CD4-positive, alpha-beta T cell treated with Interleukin-21 for 1 hour (primary cell): Measurements from ENCODE around the gene DCBLD2.

Experiments
- DNase-seq: peaks from one replicate; pipeline ENCODE4 v3.0.0-alpha.2; 2020

DCBLD2 gene

DNA sequence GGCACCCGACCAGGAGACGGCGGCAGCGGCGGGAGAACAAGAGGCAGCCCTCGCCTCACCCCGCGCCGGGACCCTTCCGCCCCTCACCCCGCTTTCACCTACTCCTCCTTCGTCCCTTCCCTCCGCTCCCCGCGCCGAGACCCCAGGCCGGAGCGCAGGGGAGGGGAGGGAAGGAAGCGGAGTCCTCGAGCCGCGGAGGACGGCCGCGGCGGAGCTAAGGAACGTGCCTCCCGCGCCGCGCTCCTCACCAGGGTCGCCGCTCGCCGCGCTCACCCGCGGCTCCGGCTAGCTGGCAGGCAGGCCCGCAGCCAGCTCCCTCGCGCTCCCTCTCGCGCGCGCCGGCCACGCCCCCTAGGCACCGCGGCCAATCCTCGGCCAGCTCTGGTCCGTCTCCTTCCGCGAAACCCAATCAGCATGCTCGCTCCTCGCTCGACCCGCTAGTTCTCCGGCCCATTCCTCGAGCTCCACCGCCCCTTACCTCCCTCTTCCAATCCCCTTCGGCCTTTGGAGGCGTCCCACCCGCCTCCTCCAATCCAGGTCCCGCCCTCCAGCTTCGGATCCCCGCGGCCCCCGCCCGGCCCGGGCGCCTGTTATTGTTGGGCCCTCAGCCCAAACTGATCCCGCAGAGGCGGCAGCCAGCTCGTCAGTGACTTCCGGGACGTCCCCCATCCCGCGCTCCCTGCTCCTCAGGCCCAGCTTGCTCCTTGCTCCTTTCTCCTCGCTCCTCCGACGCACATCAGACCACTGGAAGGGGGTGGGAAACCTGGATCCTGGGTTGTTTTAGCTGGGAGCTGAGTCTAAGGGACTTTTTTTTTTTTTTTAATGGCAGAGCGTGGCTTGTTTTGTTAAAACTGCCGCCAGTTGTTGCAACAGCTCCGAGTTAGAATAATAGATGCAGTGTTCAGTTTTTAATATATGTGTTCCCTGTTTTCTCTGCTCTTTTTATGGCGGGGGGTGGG lies at the start of gene DCBLD2:
Gene DCBLD2, minus strand, starts transcription at position 304 of the 959 bp plus-strand sequence. CDS start 369 bp downstream, outside the sequence.
- DNase-seq = peak; percentile 90

- DNase-seq = no peak
These were observed 44.2 kb upstream of the DCBLD2 start for GRCh38 chr3:98945666-98946065.

GRCh38 chr3:98945101-98945524 lies 43.6 kb upstream of the DCBLD2 start:
- DNase-seq = no peak

- no peak for DNase-seq
These were observed 28.9 kb upstream of the DCBLD2 start for GRCh38 chr3:98930413-98930812.

DNA sequence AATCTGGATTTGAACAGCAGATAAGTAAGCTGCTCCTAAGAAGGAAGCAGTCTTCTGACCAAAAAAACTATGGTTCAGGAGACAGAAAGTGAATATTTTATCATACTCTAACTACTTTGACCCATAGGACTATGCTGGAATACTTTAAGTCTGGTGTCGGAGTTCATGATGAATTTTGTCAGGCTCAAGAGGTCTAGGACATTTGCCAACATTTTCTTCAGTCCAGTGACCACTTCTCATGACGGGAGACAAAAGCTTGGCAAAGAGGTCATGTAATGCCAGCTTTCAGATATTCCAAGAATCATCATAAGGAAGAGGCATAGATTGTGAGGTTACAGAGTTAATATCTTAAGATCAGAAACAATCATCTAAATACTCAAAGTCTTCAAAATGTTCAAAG lies 20.5 kb upstream of the DCBLD2 start:
- no peak for DNase-seq

DNA sequence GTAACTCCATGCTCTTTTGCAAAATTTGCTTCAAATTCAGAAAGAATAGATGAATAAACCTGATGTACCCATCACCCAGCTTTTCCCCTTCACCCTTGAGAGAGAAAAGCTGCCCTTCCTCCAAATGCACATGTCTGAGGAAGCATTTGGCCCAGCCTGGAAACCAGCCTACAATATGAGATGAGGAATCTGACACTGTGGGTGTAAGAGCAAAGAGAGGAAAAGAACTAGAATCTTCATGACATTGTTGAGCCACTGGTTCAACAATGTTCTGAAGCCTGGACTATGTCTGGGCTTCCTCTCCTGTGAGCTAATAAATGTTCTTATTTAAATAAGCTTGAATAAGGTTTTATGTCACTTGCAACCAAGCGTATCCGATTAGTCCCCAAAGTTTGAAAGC lies 18.7 kb upstream of the DCBLD2 start:
- no peak for DNase-seq

DNA sequence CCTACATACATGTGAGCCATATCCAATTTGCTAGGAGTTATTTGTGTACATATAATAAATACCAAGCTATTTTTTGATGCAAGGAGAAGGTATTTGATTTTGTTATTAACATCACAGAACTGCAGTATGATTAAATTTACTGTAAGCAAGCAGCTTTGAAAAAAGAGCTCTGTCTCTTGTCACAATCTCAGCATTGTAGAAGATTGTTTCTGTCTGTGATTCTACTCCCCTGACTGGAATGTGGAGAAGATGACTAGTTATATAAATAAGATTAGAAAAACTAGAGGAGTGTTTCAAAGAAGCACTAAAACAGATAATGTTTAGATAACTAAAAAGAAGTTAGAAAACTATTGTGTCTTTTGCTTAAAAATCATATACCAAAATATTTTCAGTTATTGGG lies 17.1 kb upstream of the DCBLD2 start:
- DNase-seq = no peak

DNA sequence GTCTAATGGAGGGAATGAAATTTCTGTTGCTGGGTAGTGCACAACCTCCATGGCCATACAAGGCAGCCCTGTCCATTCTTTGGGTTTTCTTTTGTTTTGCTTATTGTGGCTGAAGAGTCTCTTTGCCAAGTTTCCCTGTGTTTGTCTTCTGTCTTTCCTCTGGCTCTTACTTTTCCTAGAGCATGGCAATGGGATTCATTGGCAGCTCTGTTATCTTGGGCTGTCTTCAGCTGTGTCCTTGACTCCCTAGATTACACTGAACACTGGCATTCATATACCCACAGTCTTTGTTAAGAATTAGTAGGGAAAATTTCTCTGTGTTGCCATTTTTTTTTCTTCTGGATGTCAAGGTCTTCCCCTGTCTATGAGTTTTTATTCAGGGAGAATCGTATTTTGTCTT lies 16.1 kb upstream of the DCBLD2 start:
- no peak for DNase-seq

DNA sequence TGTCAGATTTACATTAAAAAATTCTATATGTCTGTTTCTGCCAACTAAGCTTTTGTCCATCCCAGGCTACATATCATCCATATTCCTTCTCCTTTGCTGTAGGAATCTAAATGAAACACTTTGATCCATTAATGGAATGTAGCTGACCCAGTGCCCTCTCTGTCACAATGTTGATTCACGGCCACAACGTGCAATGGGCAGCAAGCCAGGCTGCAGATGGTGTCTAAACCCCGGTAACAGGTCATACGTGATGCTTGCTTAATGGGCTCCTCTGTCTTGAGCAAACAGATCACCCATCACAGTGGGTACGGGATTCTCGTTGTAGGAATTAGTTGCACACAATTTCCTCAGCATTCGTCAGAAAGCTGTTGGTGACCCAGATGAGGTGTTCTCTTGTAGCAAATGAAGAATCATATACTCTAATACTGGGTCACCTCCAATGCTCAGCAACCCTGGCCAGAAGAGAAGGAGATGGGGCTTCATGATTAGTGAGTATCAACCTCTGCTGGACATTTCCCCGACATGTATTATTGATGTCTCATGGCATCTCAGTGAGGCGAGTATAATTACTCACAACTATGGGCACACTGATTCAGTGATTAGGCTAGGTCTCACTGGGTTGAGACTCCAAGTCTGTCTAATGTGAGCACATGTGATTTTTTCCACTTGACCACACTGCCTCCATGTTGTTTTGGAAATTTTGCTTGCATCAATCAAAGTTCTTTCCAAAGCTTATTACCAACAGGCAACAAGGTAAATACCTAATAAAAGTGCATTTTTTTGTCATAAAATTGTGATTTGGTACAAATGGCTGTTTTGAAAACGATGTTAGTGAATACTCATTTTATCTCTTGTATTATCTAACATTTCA lies 12.9 kb upstream of the DCBLD2 start:
- no peak for DNase-seq

DNA sequence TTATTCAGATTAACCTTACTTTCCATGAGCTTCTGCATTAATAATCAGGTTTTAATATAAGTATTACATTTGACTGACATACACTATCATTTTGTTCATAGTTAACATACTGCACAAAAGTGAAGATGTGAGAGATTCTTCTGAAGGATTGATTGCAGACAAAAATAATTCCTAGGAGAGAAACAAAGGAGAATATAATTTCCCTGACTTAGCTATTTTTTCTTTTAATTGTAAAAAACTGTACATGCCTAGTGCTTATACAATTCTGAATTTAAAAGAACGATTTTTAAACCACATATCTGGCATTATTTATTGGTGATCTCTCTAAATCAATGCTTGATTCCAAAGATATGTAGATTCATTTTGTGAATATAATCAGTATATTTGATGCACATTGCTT lies 11.0 kb upstream of the DCBLD2 start:
- no peak for DNase-seq

- DNase-seq = no peak
These were observed 4.7 kb upstream of the DCBLD2 start for GRCh38 chr3:98906230-98906629.

DNA sequence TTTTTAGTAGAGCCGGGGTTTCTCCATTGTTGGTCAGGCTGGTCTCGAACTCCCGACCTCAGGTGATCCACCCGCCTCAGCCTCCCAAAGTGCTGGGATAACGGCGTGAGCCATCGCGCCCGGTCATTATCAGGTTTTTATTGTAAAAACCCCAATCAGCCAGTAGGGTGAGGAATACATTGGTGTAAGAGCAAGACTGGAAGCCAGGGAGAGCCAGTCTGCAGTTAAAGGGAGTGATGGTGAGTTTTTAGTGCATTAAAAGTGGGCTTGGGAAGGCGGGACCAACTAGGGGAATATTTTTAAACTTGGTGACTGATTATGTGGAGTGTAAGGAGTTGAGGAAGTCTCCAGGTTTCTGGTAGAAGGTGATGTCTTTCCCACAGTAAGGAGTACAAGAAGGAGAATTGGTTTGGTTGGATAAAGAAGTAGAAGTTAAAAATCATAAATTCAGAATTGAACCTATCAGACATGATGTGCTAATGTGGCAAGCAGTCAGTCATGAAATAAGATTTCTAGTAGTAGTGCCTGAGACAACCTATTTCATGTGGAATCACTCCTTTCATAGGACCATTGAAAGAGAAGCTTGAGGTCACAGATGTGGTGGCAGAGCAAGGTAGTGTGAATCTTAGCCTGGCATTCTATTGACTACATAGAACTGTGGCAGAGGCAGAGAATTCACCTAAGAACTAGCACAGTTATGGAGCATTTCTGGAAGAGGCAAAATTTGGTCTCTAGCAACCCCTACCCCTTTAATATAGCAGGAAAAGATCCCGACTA lies 2.4 kb upstream of the DCBLD2 start:
- no peak for DNase-seq

GRCh38 chr3:98903099-98903498 lies 1.6 kb upstream of the DCBLD2 start:
- no peak for DNase-seq

DNA sequence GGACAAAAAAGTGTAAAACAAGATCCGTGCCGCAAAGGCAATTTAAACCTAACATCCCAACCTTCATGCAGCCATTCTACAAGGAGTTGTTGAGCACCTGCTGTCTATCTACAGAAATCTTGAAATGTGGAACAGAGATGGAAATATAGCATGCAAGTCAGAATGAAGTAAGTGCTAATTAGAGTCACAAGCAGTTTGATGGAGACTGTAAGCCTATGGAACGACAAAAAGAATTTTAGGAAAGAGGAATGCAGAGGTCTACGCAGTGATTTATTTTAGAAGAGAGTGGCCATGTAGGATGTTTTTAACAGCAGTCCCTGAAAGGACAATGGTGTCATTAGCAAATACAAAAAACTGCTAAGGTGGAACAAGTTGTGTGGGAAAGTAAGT lies 851 bp upstream of the DCBLD2 start:
- no peak for DNase-seq

GRCh38 chr3:98901119-98901391 lies 440 bp downstream of the DCBLD2 start:
- DNase-seq = no peak

GRCh38 chr3:98900265-98901118 lies 1.0 kb downstream of the DCBLD2 start:
- no peak for DNase-seq

DNA sequence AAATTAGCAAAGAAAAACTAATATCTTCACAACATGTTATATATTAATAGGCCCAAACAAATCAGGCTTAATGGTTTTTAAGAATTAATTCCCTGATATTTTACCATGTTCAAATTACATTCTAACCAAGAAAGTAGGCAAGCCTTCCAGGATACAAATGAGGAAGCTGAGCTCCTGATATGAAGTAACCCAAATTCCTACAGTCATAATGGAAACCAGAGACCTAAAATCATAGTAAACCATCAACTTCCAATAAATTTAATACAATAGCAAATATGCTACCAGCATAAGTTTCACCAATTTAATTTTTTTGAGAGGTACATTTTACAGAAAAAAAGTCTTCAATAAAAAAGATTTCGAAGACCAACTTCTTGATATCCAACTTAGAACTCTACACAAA lies 3.8 kb downstream of the DCBLD2 start:
- DNase-seq = no peak

- no peak for DNase-seq
These were observed 6.5 kb downstream of the DCBLD2 start for GRCh38 chr3:98894791-98895576.

GRCh38 chr3:98893740-98894139 lies 7.8 kb downstream of the DCBLD2 start:
- no peak for DNase-seq

DNA sequence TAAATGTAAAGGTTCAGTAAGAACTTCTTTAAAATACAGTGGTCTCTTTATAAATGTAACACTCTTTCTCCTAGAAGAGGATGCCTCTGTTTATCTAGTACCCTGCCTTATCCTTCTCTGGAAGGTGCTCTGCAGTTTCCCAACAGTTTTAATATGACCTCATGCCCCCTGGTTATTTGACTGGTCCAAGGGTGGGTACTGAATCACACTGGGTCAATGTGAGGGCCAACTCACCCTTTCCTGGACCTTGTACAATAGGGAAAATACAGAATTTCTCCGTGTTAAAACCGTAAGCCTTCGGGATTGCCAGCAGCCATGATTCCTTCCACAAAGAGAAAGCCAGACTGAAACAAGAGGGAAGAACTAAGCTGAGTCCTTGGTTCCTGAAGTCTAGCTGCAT lies 9.2 kb downstream of the DCBLD2 start:
- DNase-seq = no peak
